MG63 (cell line): ENCODE data around the gene RHO. TPM values are rescaled to one million over a fixed set of nuclear protein-coding genes. Genes with fewer than 3 reads are reported as not detected.
"Not testable (repeated sequence)": the region's sequence is repeated elsewhere in the genome, so short reads cannot be mapped to it uniquely, and the experiment has no call there.

Experiments used
- DNase-seq: peaks from one replicate; pipeline ENCODE4 v3.0.0-alpha.2; 2020
- H3K27me3 ChIP-seq: fragments of 250-450 bp; sonication (Bioruptor Pico); 2 replicates; pipeline ENCODE4 v1.5.1; 2020; ENCODE audit warnings: mild to moderate bottlenecking, moderate library complexity
- H3K36me3 ChIP-seq: fragments of 250-450 bp; sonication (Bioruptor Pico); 2 replicates; pipeline ENCODE4 v1.5.1; 2020; ENCODE audit warnings: mild to moderate bottlenecking, moderate library complexity
- H3K4me3 ChIP-seq: fragments of 250-450 bp; sonication (Bioruptor Pico); 2 replicates; pipeline ENCODE4 v1.5.1; 2020; ENCODE audit warnings: mild to moderate bottlenecking, moderate library complexity
- H3K9me3 ChIP-seq: fragments of 250-450 bp; sonication (Bioruptor Pico); 2 replicates; pipeline ENCODE4 v1.5.1; 2020; ENCODE audit warnings: mild to moderate bottlenecking, moderate library complexity
- total RNA-seq: library from RNA; depleted of rRNA; stranded (reverse); fragments of >200 nt; shearing (Covaris generic); gene quantifications from 2 replicates; pipeline ENCODE4 v1.2.3, GENCODE V29; 2014; ENCODE audit warnings: low replicate concordance

The RHO gene
- total RNA-seq, 1 experiment from 2014 or later: not detected

DNA sequence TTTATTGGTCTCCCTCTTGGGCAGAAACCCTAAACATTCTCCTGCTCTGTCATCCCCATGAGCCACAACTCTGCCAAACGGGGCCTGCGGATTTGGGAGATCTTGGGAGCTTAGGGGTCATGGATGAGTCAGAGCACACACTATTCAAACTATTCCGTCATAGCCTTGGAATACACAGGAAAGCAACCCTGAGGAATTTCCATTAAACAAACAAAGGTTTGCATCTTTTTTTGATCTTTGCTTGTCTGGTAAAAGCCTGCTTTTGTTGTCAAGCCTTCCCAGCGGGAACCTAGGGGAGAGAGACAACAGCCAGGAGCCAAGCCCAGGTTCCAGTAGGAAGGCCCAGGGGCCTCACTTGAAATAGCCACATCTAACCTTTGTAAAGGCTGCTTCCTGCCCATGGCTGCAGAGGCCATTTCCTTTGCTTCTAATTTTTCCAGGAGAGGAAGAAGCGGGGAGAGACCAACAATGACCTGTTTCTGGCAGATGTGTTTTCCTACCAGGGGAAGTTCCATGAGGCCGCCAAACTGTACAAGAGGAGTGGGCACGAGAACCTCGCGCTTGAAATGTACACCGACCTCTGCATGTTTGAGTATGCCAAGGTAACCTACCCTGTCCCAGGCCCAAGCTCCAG is 33.3 kb upstream of the RHO start:
- peak; percentile 80 for DNase-seq
- H3K9me3 ChIP-seq, H3K4me3 ChIP-seq, H3K27me3 ChIP-seq: not testable (repeated sequence)
- H3K36me3 ChIP-seq: peaks cover 40% of the 10 kb centered on the region

GRCh38 chr3:129497876-129498275 is 30.6 kb upstream of the RHO start:
- H3K36me3 ChIP-seq: peaks cover 25% of the 10 kb centered on the region
- not testable (repeated sequence) for H3K4me3 ChIP-seq, H3K27me3 ChIP-seq, DNase-seq, H3K9me3 ChIP-seq

DNA sequence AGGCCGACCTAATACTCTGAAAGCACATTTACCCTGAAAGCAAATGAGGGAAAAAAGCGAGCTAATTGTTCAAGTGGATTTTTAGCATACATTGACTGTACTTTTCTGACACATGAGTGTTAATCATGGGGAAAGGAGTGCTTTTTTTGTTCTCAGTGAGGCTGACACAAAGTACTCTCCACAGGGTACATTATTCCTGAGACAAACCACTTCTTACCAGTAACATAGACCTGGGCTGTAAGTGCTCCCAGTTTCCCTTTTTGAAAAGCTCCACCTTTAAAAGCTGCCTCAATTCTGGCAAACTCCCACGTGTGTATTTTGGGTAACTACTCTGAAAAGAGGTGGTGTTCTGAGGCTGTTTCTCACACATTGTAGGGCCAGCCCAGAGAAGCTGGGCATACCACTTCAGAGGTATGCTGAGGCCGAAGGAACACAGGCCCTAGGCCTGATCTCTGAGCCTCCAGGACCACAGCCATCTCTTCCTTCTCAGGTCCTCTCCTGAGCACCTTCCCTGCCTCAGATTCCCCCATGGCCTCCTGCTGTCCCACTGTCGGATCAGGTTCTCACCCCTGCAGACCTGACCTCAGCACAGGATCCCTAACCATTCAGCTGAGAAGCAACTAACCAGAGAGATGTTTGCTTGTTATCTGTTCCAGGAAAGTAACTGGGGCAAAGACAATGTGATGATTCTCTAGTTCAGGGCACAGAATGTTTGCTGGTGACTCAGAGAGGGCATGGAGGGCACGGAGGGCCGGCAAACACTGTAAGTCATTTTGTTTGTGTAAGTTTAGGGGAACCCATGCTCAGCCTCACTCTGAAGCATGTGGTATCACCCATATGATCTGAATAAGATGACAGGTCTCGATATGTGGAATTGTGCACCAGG is 29.6 kb upstream of the RHO start:
- peaks cover 25% of the 10 kb centered on the region for H3K36me3 ChIP-seq
- not testable (repeated sequence) for H3K9me3 ChIP-seq, H3K4me3 ChIP-seq, DNase-seq, H3K27me3 ChIP-seq

- H3K27me3 ChIP-seq, DNase-seq, H3K4me3 ChIP-seq, H3K9me3 ChIP-seq: not testable (repeated sequence)
- H3K36me3 ChIP-seq: peaks cover 27% of the 10 kb centered on the region
Observed at GRCh38 chr3:129499604-129500333, 28.7 kb upstream of the RHO start.

DNA sequence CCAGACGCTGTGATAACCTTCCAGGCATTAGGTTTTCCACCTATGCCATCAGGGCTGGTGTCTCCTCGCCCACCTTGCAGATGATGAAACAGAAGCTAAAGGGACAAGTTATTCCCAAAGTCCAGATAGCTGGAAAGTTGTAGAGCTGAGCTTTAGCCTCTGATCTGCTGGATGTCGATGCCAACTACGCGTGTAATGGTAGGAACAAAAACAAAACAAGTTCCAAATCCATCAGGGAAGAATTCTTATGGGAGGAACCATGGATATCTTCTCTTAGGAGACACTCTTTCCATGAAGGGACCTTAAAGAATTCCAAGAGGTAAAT is 28.1 kb upstream of the RHO start:
- H3K27me3 ChIP-seq: no peaks in the 10 kb centered on the region
- H3K9me3 ChIP-seq: no peaks in the 10 kb centered on the region
- H3K4me3 ChIP-seq: no peak overlapping the region
- peaks cover 31% of the 10 kb centered on the region for H3K36me3 ChIP-seq
- no peak for DNase-seq

- no peak for DNase-seq
- no peak overlapping the region for H3K4me3 ChIP-seq
- peaks cover 33% of the 10 kb centered on the region for H3K36me3 ChIP-seq
- no peaks in the 10 kb centered on the region for H3K27me3 ChIP-seq
- no peaks in the 10 kb centered on the region for H3K9me3 ChIP-seq
Observed at GRCh38 chr3:129501630-129502029, 26.8 kb upstream of the RHO start.

GRCh38 chr3:129502641-129503408 is 25.6 kb upstream of the RHO start:
- no peak for DNase-seq
- H3K9me3 ChIP-seq: no peaks in the 10 kb centered on the region
- H3K36me3 ChIP-seq: peaks cover 31% of the 10 kb centered on the region
- no peak overlapping the region for H3K4me3 ChIP-seq
- no peaks in the 10 kb centered on the region for H3K27me3 ChIP-seq

DNA sequence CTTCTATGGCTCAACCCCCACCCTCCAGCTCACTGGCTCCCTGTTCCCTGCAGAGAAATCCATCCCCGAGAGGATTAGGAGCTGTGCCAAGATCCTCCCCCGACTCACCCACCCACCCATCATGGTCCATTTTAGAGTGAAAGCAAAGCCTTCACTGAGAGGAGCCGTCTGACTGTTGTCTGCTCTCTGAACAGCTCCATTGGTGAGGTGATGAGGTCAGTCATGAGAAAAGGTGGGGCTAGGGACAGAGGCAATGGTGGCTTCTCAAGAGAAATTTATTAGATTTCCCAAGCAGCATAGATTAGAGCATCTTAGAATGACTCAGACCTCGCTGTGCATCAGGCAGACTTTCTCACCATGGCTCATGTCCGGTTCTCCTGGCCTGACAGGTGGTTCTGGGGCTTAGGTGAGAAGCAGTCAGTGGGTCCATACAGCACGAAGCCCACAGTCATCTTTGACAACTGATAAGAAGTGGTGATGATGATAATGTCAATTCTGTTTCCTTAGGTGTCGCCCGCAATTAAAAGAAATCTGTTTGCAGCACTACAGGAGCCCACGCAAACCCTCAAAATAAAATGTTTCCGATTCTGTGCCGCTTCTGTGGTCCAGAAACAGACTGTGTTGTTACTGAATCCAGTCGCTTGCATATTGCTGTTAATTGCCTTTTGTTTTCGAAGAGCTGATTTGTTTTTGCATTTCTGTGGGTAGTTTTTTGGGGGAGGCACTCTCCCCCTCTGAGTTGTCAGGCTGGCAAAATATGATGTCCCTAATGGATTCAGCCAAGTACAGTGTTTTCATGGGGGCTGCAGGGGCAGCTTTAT is 24.8 kb upstream of the RHO start:
- Histone ChIP-seq H3K4me3 (no peak overlapping the region), H3K36me3 (peaks cover 30% of the 10 kb centered on the region), H3K27me3 (no peaks in the 10 kb centered on the region), H3K9me3 (no peaks in the 10 kb centered on the region)
- no peak for DNase-seq

DNA sequence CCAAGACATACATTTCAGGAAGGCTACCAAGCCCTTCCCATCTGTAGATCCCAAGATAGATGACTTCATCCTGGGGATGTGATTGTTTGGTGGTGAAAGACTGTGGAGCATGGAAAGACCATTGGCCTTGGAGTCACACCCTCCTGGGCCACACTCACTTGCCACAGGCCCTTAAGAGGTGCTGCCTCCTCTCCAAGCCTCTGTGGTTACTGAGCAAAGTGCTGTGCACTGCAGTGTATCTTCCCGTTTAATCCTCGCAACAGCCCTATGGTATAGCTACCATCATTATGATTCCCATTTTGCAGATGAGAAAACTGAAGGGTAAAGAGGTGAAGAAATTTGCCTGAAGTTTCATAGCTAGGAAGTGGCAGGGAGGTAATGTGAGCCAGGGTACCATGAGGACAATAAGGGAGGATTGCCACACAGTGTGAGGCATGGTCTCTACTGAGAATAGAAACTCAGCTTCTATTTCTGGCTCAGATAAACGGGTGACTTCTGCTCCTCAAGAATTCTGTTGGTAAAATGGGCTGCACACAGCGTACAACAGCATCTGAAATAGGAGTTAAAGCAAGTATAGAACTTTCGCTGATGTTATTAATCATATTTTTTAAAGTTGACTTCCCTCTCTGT is 23.9 kb upstream of the RHO start:
- Histone ChIP-seq H3K36me3 (peaks cover 30% of the 10 kb centered on the region), H3K9me3 (no peaks in the 10 kb centered on the region), H3K27me3 (no peaks in the 10 kb centered on the region), H3K4me3 (no peak overlapping the region)
- no peak for DNase-seq

- no peaks in the 10 kb centered on the region for H3K9me3 ChIP-seq
- DNase-seq: no peak
- peaks cover 30% of the 10 kb centered on the region for H3K36me3 ChIP-seq
- H3K4me3 ChIP-seq: no peak overlapping the region
- no peaks in the 10 kb centered on the region for H3K27me3 ChIP-seq
Observed at GRCh38 chr3:129505341-129505740, 23.1 kb upstream of the RHO start.

GRCh38 chr3:129506231-129506742 is 22.2 kb upstream of the RHO start:
- H3K4me3 ChIP-seq: no peak overlapping the region
- H3K27me3 ChIP-seq: no peaks in the 10 kb centered on the region
- peaks cover 30% of the 10 kb centered on the region for H3K36me3 ChIP-seq
- H3K9me3 ChIP-seq: no peaks in the 10 kb centered on the region
- DNase-seq: no peak

GRCh38 chr3:129507181-129507831 is 21.1 kb upstream of the RHO start:
- peaks cover 30% of the 10 kb centered on the region for H3K36me3 ChIP-seq
- no peaks in the 10 kb centered on the region for H3K27me3 ChIP-seq
- no peaks in the 10 kb centered on the region for H3K9me3 ChIP-seq
- no peak overlapping the region for H3K4me3 ChIP-seq
- no peak for DNase-seq

DNA sequence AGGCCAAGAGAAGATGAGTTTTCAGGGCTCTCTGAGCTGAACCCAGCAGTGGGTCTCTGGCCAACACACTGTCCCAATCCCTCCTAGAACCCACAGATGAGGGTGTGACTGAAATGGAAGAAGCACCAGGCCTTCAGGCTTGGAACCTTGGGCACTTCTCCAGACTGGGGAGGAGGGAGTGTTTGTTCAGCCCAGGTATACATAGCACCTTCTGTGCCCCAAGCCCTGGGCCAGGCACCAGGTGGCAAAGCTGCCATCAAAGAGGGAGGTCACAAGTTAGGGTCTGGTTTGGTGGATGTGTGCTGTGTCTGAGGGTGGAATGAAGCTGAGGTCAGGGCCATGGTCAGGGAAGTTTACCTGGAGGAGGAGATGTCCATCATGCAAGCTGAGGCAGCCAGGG is 15.8 kb upstream of the RHO start:
- Histone ChIP-seq H3K27me3 (no peaks in the 10 kb centered on the region), H3K9me3 (no peaks in the 10 kb centered on the region), H3K36me3 (peaks cover 6% of the 10 kb centered on the region), H3K4me3 (no peak overlapping the region)
- no peak for DNase-seq

- DNase-seq: no peak
- Histone ChIP-seq H3K4me3 (no peak overlapping the region), H3K27me3 (no peaks in the 10 kb centered on the region), H3K9me3 (no peaks in the 10 kb centered on the region), H3K36me3 (peaks cover 3% of the 10 kb centered on the region; the same call in 1 of the 2 replicates)
Observed at GRCh38 chr3:129513705-129514104, 14.7 kb upstream of the RHO start.

DNA sequence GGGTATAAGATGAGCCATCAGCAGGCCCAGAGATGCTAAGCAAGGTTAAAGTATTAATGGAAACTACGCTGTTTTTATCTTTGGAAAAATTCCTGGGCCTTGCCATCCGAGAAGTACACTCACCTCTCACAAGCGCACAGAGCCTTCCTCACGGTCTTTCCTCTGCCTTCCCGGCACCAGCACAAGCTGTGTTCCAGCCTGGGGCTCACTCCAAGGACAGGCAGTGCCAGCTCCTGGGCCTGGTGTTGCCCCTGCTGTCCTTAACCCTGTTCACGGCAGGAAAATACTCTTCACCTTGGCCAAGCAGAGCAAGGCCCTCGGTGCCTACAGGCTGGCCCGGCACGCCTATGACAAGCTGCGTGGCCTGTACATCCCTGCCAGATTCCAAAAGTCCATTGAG is 14.3 kb upstream of the RHO start:
- Histone ChIP-seq H3K9me3 (no peaks in the 10 kb centered on the region), H3K4me3 (no peak overlapping the region), H3K36me3 (peaks cover 3% of the 10 kb centered on the region; the same call in 1 of the 2 replicates), H3K27me3 (no peaks in the 10 kb centered on the region)
- no peak for DNase-seq
